DMS 273 (cell line): ENCODE measurements around the gene ANK3.
A peak's percentile ranks its signal among the peaks of the same experiment; 100 is the strongest.

Experiments
- DNase-seq: peaks from one replicate; lab custom pipeline; 2025; ENCODE audit not compliant: unreplicated experiment; lab: John Stamatoyannopoulos, UW

The ANK3 gene

DNA sequence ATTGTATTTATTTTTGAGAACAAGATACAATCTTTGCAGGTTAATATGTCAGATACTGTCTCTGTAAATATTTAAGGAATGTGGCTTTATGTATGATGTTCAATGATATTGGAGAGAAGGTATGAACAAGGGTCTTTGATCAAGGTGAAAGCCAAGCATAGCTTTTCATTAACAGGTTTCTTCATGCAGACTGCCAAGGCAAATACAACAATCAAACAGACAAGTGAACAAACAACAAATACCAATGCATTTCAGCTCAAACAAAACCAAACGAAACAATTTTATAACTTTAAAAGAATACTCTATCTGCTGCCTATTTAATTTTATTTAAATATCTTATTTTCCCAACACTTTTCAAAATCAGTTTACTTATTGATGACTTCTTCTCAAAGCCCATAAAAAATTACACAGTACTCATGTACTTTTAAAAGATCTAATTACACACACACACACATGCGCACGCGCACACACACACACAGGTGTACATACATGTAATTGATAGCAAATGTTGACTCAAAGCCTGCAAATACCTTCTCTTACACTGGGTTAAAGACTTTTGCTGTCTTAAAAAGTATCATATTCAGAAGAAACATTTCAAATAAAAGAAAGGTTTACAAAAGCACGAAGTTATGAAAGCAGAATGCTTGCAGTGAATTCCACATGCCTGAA is 282.2 kb downstream of the ANK3 start:
- DNase-seq: no peak

DNA sequence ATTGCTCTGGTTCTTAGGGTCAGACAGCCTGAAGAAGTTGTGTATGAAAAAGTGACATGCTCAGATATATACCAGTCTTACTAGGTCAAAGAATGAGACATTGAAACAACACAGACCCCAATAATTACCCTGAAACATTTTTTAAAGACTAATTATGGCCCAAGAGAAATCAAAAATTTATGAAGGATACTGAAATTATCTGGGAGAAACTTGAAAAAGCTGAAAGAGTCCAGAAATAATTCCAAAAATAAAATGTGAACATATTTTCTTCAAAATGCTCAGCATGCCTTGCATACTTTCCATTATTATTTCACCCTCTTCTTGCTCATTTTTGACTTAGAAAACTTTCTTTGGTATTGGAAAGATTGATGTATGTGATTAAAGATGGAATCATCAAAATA is 284.4 kb downstream of the ANK3 start:
- no peak for DNase-seq

DNA sequence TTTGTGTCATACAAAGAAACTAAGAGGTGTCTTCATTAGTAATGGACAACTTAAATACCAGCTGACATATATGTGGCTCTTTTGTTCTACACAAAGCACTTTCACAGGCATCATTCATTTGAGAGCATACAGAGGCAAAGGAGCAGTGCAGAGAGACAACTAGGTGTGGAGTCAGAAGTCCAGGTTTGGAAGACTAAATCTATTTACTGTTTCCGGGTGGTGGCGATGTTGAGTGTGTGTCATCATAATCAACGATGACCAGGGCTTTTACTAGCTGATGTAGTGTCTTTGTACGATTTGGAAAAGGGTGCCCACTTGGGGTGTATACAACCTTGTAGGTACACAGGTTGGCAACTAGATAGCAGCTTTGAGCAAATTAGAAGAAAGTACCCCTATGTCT is 287.9 kb downstream of the ANK3 start:
- DNase-seq: no peak

DNA sequence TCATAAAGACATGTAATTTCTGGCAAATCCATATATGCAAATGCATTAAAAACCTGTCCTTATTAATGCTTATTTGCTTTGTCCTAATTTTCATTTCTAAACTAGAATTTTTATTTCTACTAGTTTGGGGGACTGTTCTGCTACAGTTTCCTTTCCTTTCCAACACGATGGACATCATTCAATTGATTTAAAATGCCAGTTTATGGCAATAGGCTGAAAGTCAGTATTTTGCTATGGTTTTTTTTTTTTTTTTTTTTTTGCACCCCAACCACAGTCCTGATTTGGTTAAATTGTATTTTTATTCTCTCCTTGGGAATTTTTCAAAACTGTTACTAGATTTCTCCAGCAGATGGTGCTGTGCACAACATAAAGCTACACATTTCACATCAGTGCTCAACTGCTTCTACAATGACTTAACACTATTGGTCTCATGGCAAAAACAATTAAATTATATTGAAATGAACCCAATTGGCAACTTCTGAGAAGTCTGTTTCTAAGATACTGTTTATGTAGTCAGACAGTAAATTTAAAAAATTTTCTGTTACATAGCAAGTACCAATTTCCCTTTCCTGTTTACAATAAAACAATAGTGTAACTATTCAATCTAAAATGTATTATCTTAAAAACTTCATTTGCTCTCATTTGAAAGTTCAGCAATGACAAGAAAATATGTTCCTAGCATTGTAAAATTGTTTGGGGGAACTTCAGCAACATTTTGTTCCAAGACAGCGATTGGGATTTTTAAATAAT is 289.5 kb downstream of the ANK3 start:
- DNase-seq: peak; percentile 70

DNA sequence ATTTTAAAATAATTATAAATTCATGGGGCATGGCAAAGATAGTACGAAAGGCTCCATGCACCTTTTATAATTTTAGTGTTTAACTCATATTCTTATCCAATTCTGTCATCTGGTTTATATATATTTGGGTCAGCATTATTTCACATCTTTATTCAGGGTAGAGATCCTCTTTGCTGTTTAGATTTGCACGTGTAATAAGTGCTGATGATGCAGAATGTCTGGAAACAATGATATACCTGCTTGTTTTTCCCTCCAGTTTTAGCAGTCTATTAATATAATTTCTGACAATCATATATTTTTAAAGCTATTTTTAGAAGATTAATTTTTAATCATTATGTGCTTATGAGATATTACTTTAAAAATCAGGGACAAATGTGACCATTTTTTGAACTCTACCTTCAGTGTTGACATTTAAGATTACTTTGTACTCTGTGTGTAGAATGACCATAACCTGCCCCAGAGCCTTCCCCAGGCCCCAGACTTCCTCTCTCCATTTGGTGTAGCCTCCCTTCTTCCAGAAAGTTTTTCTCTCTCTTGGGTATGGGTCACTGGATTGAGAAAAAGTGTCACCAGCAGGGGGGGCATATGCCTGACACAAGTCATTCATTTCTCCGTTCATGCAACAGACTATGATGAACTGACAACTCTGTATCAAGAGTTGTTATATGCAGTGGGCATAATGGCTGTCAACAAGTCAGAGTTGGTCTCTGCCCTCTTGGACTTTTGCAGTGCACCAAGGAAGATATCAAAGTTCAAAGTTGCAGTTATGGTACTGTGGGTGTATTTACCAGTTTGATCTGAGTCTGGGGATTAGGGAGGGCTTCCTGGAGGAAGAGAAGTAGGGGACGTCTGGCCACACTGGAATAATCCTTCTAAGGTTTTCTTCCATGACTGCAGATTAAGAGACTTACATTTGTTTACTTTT is 290.7 kb downstream of the ANK3 start:
- DNase-seq: peak; percentile 7

DNA sequence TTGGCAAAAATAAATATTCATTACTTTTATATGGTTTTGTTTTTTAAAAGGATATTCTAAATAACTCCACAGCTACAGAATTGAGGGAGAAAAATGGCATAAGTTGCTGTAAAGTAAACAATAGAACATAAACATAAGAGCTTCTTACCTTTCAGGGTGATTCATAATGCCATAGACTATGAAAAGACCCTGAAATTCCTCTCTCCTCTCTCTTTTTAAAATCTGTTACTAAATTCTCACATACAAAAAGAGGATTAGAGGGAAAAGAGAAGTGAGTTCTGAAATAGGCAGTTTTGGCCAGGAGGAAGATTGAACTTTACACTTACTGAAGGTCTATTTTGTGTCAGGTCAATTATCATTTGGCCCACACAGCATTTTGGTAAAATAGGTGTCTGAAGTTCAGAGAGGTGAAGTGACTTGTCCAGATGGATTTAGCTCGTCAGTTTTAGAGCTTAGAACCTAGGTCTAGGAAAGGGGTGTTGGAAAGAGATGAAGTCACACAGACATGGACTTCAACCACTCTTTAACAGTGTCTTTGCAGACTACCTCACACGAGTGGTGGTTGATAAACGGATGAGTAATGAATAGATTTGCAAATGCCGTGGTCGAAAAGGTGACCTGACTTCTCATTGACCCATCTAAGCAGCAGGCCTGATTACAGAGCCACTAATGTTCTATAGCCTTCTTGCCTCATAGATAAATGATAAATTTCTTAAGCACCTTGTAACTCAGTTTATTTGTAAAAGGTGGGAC is 292.7 kb downstream of the ANK3 start:
- no peak for DNase-seq

DNA sequence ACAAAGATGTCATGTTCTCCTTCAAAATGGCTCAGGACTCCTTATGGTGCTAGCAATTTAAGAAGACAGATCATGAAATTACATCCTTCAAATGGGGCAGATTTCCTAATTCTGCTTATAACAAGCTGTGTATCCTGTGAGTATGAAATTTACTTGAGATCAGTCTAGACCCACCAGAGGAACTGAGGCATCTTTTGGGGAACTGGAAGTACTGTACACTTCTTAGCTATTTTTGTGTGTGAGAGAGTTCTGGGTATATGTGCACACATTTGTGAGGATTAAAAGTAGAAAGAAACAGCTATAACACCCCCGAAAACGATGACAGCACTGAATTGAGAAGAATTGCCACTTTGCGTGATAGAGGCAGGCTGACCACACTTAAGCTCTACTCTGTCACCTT is 296.4 kb downstream of the ANK3 start:
- no peak for DNase-seq

DNA sequence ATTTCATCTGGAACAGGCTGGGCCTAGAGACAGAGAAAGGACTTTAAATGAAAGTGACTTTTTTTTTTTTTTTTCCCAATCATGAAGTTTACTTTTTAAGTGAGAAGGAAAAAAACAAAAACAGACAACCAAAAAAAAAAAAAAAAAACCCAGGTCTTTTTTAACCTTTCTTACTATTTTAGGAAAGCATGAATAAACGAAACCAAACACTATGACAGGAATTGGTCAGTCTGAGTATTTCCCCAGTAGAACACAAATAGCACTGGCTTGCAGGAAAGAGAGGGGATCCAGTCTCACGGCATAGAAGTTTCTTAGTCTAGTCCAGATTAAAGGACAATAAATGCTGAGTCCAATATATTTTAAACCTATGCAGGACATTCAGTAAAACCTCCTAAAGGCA is 302.8 kb downstream of the ANK3 start:
- DNase-seq: no peak

DNA sequence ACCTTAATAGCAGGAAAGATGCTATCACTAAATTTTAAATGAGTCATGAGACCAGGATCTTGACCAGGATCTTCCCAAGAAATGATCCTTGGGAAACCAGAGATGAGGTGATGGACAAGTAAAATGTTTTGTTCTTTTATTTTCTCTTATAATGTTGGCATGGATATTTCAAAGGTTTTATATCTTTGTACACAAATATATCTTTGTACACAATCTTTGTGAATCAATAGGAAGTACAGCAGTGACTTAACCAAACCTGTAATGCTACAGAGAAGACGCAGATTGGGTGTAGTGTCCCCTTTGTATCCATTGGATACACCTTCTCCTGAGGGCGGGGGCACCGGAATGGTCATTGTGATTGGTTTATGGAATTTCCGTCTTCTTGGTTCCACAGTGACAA is 303.3 kb downstream of the ANK3 start:
- DNase-seq: no peak

DNA sequence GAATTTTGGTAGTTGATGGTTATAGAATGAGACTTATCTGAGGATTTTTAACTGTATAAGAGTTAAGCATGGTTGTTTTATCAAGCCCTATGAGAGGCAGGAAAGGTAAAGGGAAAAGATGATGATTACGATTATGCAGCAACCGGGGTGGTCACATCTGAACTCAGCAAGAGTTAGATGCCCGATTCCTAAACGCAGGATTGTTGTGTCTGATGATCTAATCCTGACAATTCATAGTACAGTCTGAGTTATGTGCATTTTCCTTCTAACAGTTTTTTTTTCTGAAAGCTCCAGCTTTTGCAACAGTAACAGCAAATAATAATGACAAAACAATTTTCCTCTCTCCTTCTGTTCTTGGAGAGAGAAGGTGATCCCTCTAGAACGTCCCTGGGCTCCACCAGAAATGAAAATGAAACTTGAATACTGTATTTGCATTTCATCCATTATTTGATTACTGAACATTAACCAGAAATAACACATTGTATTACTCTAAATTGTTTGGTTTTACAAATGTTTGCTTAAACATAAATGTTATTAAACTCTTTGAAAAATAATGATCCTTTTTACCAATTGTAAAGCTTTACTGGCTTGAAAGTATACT is 306.8 kb downstream of the ANK3 start:
- no peak for DNase-seq

DNA sequence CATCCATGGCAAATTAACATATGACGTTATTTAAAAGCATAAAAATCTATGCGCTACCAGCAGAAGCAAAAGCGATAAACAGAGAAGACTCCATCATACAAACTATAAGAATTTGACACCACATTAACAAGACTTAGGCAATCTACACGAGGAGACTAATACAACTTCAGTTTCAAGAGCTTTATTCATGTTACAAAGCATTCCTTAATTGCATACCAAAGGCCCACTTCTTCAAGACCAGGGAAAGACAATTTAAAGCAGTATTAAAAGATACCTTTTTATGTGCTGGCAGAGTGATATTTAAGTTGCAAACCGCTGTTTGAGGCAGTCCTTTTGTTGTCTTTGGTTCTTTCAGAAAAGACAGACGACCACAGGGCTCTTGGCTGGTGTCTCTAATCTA is 307.3 kb downstream of the ANK3 start:
- DNase-seq: no peak

DNA sequence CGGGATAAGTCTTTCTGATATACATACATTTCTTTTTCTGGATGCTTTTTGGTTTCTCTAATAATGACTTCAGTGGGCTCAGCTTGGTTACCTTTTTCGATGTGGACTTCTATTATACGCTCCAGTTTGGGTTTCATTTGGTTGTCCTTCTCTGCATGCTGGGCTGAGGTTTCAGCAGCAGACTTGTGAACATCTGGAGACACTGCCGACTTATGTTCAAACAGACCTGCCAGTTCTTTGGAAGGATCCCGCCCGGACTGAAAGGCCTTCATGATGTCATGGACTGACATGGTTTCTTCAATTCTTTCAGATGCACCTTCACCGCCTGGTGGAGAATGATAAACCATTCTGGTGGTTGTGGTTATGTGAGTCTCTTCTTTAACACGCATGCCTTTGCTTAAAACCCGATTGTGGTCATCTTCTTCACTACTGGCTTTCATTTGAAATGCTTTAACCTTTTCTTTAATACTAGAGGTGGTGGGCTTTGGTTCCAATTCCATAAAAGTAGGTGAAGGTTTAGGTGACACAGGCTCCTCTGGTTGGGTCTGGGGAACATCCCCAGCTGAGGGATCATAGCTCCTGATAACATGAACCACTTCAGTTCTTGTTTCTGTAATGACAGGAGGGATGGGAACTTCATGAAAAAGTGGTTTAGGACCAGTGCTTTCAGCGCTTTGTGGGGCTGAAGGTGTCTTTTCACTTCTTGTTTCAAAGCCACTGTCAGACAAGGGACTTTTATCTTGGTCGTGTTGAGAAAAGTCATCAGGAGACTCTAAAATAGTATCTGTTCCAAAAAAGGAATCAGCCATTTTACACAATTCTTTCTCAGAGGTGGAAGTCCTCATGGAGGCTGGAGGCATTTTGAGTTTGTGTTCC is 315.7 kb downstream of the ANK3 start:
- no peak for DNase-seq

DNA sequence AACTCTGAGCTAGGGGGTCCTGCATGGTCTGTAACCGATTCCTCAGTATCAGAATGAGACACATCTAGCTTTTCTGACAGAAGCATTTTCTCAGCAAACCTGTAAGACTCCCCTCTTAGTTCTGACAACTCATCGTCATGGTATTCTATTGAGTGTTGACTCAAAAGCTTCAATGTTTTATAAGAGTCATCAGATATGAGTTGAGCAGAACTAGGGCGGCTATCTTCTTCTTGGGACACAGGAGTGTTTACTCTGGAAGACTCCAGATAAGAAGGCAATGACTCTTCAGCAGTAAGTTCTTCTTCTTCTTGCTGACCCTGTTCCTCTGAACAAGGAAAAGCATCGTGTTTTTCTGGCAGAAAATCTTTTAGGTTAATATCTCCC is 316.3 kb downstream of the ANK3 start:
- no peak for DNase-seq

DNA sequence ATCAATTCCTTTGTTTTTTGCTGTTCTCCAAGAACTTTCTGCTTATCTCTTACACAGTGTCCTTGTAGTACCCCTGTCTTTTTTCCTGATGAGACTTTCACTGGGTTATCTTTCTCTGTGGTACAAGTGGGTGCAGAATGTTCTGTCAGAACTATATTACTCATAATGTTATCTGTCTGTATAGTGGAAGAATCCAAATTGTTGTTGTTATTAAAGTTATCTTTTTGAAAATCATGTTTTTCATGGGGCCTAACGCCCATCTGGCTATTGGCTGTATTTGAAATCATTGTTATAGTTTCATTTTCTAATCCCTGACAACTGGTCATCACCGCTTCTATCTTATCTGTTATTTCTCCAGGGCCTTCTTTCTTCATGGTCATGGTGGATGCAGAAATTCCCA is 320.4 kb downstream of the ANK3 start:
- DNase-seq: no peak

DNA sequence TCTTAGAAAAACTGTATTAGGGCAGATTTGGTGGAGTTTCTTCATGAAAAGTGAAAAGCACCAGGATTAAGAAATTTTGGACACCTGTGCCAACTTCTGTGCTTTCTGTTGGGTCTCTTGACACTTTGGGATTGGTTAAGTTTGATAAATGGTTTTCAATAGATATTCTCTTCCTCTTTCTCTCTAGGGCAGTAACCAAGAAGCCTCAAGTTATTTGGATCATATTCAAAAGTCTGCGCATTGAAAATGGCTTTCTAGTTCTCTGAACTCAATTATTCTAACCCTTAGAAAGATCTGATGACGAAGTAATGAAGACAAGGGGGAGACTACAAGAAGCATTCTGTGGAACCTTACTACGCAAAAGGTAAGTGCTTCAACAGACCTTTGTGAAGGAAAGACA is 339.3 kb downstream of the ANK3 start:
- no peak for DNase-seq

DNA sequence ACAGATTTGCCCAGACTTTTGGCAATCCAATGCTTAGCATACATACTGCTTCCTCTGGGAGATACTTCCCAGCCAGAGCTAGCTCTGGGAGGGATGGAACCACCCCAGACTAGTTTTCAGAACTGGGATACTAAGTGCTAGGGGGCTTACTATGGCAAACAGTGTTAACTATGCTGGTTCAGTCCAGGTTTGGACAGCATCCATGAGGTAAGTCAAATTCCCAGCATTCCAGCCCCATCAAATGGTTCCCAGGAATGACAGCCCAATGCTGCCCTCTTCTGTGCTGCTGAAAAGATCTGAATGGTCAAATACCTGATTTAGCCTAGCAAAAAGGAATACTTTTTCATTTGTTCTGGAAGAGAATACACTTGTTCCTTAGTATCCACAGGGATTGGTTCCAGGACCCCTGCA is 341.6 kb downstream of the ANK3 start:
- DNase-seq: peak; percentile 11

DNA sequence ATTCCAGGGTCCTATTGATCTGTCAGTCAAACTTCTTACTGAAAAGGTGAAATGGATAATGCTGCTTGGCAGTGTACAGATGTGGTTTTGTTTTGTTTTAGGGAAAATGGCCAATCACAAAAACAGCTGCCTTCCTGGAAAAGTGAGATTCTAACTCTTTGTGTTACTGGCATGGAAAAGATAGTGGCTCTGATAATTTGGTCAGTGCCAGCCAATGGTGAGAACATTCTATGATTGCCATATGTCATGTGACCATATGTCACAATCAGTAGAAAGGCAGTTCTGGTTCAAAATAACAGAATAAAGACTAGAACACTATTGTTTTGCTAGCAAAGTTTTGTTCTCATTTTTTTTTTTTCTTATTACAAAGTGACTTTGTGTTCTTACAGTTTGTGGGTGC is 344.1 kb downstream of the ANK3 start:
- DNase-seq: no peak

DNA sequence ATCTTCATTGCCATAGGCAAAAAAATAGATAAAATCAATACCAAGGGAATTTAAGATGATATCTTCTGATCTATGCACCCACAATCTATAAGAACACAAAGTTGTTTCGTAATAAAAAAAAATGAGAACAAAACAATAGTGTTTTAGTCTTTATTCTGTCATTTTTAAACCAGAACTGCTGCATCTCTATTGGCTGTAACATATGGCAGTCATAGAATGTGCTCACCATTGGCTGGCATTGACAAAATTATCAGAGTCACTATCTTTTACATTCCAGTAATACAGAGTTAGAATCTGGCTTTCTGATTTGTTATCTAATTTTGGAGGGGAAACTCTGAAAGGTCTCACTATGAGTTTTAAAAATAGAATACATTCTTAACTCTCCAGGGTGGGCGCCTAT is 344.7 kb downstream of the ANK3 start:
- no peak for DNase-seq

DNA sequence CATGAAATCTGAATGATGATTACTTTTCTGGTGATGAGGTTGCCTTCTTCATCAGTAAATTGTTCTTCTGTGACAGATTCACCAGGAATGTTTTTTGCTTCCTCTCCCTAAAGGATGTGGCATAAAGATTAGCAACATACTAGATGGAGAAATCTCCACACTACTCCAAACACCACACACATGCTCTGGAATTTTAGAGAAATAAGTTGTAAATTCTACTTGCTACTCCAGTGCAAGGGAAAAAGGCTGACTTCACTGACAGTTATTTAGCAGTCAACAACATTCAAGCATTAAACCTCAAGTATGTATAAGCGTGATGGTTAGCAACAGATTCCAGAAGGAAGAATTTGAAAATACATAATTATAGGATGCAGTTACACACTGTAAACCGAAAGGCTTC is 345.4 kb downstream of the ANK3 start:
- DNase-seq: no peak
